Ascending aorta (tissue), 2 donors: ENCODE results near the gene CAD. TPM values are rescaled to one million over a fixed set of nuclear protein-coding genes. Genes with fewer than 3 reads are reported as not detected.
A peak's percentile ranks its signal among the peaks of the same experiment; 100 is the strongest.
"Not testable (repeated sequence)": the region's sequence is repeated elsewhere in the genome, so short reads cannot be mapped to it uniquely, and the experiment has no call there.

ENCODE experiments used
- DNase-seq, 2 donors: peaks; one replicate each; pipeline ENCODE4 v3.0.0-alpha.2; 2019; ENCODE audit warnings: low spot score in 2 of 2
- H3K27ac ChIP-seq, 2 donors: fragments of 200-600 bp; sonication (generic); one replicate each; pipeline ENCODE4 v1.5.1; 2016 to 2017; ENCODE audit warnings: mild to moderate bottlenecking in 1 of 2
- H3K27me3 ChIP-seq: fragments of 200-600 bp; sonication (generic); one replicate; pipeline ENCODE4 v1.5.1; 2017
- H3K36me3 ChIP-seq, 2 donors: fragments of 200-600 bp; sonication (generic); one replicate each; pipeline ENCODE4 v1.5.1; 2016
- H3K4me1 ChIP-seq, 2 donors: fragments of 200-600 bp; sonication (generic); one replicate each; pipeline ENCODE4 v1.5.1; 2016 to 2017; ENCODE audit warnings: mild to moderate bottlenecking in 1 of 2
- H3K4me3 ChIP-seq, 2 donors: fragments of 200-600 bp; sonication (generic); one replicate each; pipeline ENCODE4 v1.5.1; 2016 to 2017; ENCODE audit warnings: mild to moderate bottlenecking in 1 of 2
- H3K9me3 ChIP-seq, 2 donors: fragments of 200-600 bp; sonication (generic); one replicate each; pipeline ENCODE4 v1.5.1; 2016
- CTCF ChIP-seq, 3 experiments: fragments of 200-600 bp in 2 of 3; fragments of 450-650 bp in 1 of 3; sonication (generic) in 2 of 3; IDR thresholded peaks; one replicate each; pipeline ENCODE4 v1.5.1; 2016 to 2019; ENCODE audit warnings: antibody characterized with exemption in 3 of 3, mild to moderate bottlenecking in 1 of 3, moderate library complexity in 1 of 3
- intact Hi-C: fragments of 100-400 bp; cut with DNase I; formaldehyde crosslinking; loops from one replicate; pipeline ENCODE4 v1.15.1; 2023
- total RNA-seq: library from RNA; depleted of rRNA; stranded (reverse); fragments of >200 nt; gene quantifications from one replicate; pipeline ENCODE4 v1.1.0, GENCODE V29; 2016

CAD gene
- total RNA-seq, 1 donor from 2014 or later, result 63.4 TPM

- Histone ChIP-seq H3K27me3 (no peaks in the 10 kb centered on the region), H3K27ac (peak overlapping the region; percentile 76 to 88), H3K36me3 (no peaks in the 10 kb centered on the region), H3K4me1 (peaks cover 0 to 14% of the 10 kb centered on the region in 2 donors), H3K4me3 (no peak overlapping the region), H3K9me3 (no peaks in the 10 kb centered on the region)
- peak in 1 of 2 donors; percentile 73 for DNase-seq
- no peak for TF ChIP-seq CTCF (IDR thresholded peaks at IDR 0.05)
- intact Hi-C loops, result no loop called here
Measured at GRCh38 chr2:27185331-27186026, 31.7 kb upstream of the CAD start.

GRCh38 chr2:27186613-27187345 is 30.4 kb upstream of the CAD start:
- Histone ChIP-seq H3K9me3 (no peaks in the 10 kb centered on the region), H3K4me1 (peaks cover 0 to 14% of the 10 kb centered on the region in 2 donors), H3K4me3 (no peak overlapping the region), H3K36me3 (no peaks in the 10 kb centered on the region), H3K27ac (peak overlapping the region in 1 of 2 donors; percentile 88), H3K27me3 (no peaks in the 10 kb centered on the region)
- intact Hi-C loops, result no loop called here
- no peak for TF ChIP-seq CTCF (IDR thresholded peaks at IDR 0.05)
- no peak for DNase-seq

GRCh38 chr2:27189989-27190388 is 27.2 kb upstream of the CAD start:
- no peak for DNase-seq
- H3K36me3 ChIP-seq, result no peaks in the 10 kb centered on the region
- no peaks in the 10 kb centered on the region for H3K9me3 ChIP-seq
- intact Hi-C loops, result loop anchor here (2.0 kb wide), 1 partner anchor 91 kb away; no protein-coding TSS in a partner anchor
- peaks cover 0 to 13% of the 10 kb centered on the region in 2 donors for H3K4me1 ChIP-seq
- no peak overlapping the region for H3K4me3 ChIP-seq
- no peak overlapping the region for H3K27ac ChIP-seq
- no peaks in the 10 kb centered on the region for H3K27me3 ChIP-seq
- no peak for TF ChIP-seq CTCF (IDR thresholded peaks at IDR 0.05)

GRCh38 chr2:27191070-27191829 is 25.9 kb upstream of the CAD start:
- no peak overlapping the region for H3K27ac ChIP-seq
- H3K4me1 ChIP-seq, result peaks cover 0 to under 1% of the 10 kb centered on the region in 2 donors
- peak; percentile 42 to 60 (median 56) for TF ChIP-seq CTCF (IDR thresholded peaks at IDR 0.05)
- no peaks in the 10 kb centered on the region for H3K36me3 ChIP-seq
- H3K4me3 ChIP-seq, result no peak overlapping the region
- no peaks in the 10 kb centered on the region for H3K27me3 ChIP-seq
- no peak for DNase-seq
- H3K9me3 ChIP-seq, result no peaks in the 10 kb centered on the region
- intact Hi-C loops, result loop anchor here (1.0 to 2.0 kb wide), 2 partner anchors 21 to 92 kb away; no protein-coding TSS in a partner anchor

GRCh38 chr2:27194538-27195354 is 22.4 kb upstream of the CAD start:
- no peak overlapping the region for H3K4me3 ChIP-seq
- TF ChIP-seq CTCF (IDR thresholded peaks at IDR 0.05), result no peak
- H3K4me1 ChIP-seq, result no peaks in the 10 kb centered on the region
- H3K27ac ChIP-seq, result no peak overlapping the region
- no peaks in the 10 kb centered on the region for H3K9me3 ChIP-seq
- no peak for DNase-seq
- no peaks in the 10 kb centered on the region for H3K36me3 ChIP-seq
- intact Hi-C loops, result no loop called here
- no peaks in the 10 kb centered on the region for H3K27me3 ChIP-seq

GRCh38 chr2:27195799-27196198 is 21.4 kb upstream of the CAD start:
- H3K9me3 ChIP-seq, DNase-seq, H3K4me1 ChIP-seq, H3K36me3 ChIP-seq, intact Hi-C loops, H3K27ac ChIP-seq, H3K4me3 ChIP-seq, H3K27me3 ChIP-seq: not testable (repeated sequence)

GRCh38 chr2:27198068-27198467 is 19.1 kb upstream of the CAD start:
- H3K27me3 ChIP-seq, H3K4me3 ChIP-seq, H3K9me3 ChIP-seq, intact Hi-C loops, H3K4me1 ChIP-seq, H3K27ac ChIP-seq, DNase-seq: not testable (repeated sequence)
- H3K36me3 ChIP-seq, result peaks cover 12 to 24% of the 10 kb centered on the region in 2 donors
